Upper lobe of left lung (tissue), 6 donors: Measurements from ENCODE around the gene ATP12A. TPM values are rescaled to one million over a fixed set of nuclear protein-coding genes. Genes with fewer than 3 reads are reported as not detected.

Experiments
- ATAC-seq, 2 donors: fragments of 200-7000 bp; cut with Tn5 transposase; one replicate each; pipeline ENCODE4 v1.9.1; 2022; ENCODE audit warnings: mild to moderate bottlenecking in 2 of 2, moderate library complexity in 2 of 2; ENCODE audit not compliant: low FRiP score in 2 of 2
- DNase-seq, 2 donors: peaks; one replicate each; pipeline ENCODE4 v3.0.0-alpha.2; 2019 to 2020
- H3K27ac ChIP-seq, 4 donors: fragments of 200-600 bp; sonication (generic); one replicate each; pipeline ENCODE4 v1.5.1; 2016 to 2019
- H3K27me3 ChIP-seq, 4 donors: fragments of 200-600 bp; sonication (generic); one replicate each; pipeline ENCODE4 v1.5.1; 2017 to 2019
- H3K36me3 ChIP-seq, 4 donors: fragments of 200-600 bp; sonication (generic); one replicate each; pipeline ENCODE4 v1.5.1; 2016 to 2019
- H3K4me1 ChIP-seq, 4 donors: fragments of 200-600 bp; sonication (generic); one replicate each; pipeline ENCODE4 v1.5.1; 2018 to 2019
- H3K4me3 ChIP-seq, 4 donors: fragments of 200-600 bp; sonication (generic); one replicate each; pipeline ENCODE4 v1.5.1; 2017 to 2019; ENCODE audit warnings: mild to moderate bottlenecking in 2 of 4, moderate library complexity in 1 of 4
- H3K9me3 ChIP-seq, 4 donors: fragments of 200-600 bp; sonication (generic); one replicate each; pipeline ENCODE4 v1.5.1; 2018 to 2019
- CTCF ChIP-seq, 6 experiments: fragments of 450-650 bp in 4 of 6; fragments of 200-600 bp in 2 of 6; sonication (generic) in 2 of 6; IDR thresholded peaks; one replicate each; pipeline ENCODE4 v1.5.1; 2016 to 2019; ENCODE audit warnings: antibody characterized with exemption in 6 of 6
- EP300 ChIP-seq, 4 donors: sonication (generic); formaldehyde crosslinking; IDR thresholded peaks; one replicate each; pipeline ENCODE4 v1.5.1; 2017; ENCODE audit warnings: antibody characterized with exemption in 4 of 4, control low read depth in 2 of 4
- POLR2A ChIP-seq, 4 donors: fragments of 450-650 bp; IDR thresholded peaks; one replicate each; pipeline ENCODE4 v1.5.1; 2016 to 2017; ENCODE audit warnings: antibody characterized with exemption in 4 of 4, mild to moderate bottlenecking in 2 of 4
- POLR2AphosphoS5 ChIP-seq, 2 donors: sonication (generic); formaldehyde crosslinking; IDR thresholded peaks; one replicate each; pipeline ENCODE4 v1.5.1; 2017; ENCODE audit warnings: antibody characterized with exemption in 2 of 2
- WGBS, 2 donors: methylation state at CpG; one replicate each; pipeline ENCODE4 v1.1.5; 2017 to 2018; 5-methylcytosine and 5-hydroxymethylcytosine counted together
- total RNA-seq, 6 donors: library from RNA; depleted of rRNA in 4 of 6; stranded (reverse); fragments of >200 nt in 4 of 6; gene quantifications; one replicate each; pipeline versions ENCODE4 v1.1.0 to v1.2.1, GENCODE V29; 2016 to 2021
- donor health status: DM: no; HTN: no; CAD: no; lungs with moderate emphysema.
- donor health status: DM: no; HTN: yes; CAD: no; lungs with severe emphysema.

Gene ATP12A
- total RNA-seq, 6 donors from 2014 or later = 0.22 to 10.0 (median 0.34) TPM; not detected in 1

GRCh38 chr13:24693862-24694471 is 13.8 kb downstream of the ATP12A start:
- H3K9me3 ChIP-seq = no peaks in the 10 kb centered on the region
- H3K36me3 ChIP-seq = no peaks in the 10 kb centered on the region
- DNase-seq (peak in 1 of 2 donors; percentile 51), ATAC-seq (peak in 1 of 2 donors; percentile 49)
- no peak overlapping the region for H3K27ac ChIP-seq
- no peak for TF ChIP-seq POLR2A (IDR thresholded peaks at IDR 0.05)
- peak; percentile 31 to 69 (median 58) for TF ChIP-seq CTCF (IDR thresholded peaks at IDR 0.05)
- H3K4me1 ChIP-seq = no peaks in the 10 kb centered on the region
- 25 to 28% methylated on average over 17 of the region's 17 CpGs for WGBS, 2 donors
- H3K4me3 ChIP-seq = no peak overlapping the region
- no peaks in the 10 kb centered on the region for H3K27me3 ChIP-seq

- WGBS, 2 donors = 79 to 84% methylated on average over 8 to 12 of the region's 12 CpGs
- Histone ChIP-seq H3K27me3 (no peaks in the 10 kb centered on the region), H3K4me1 (no peaks in the 10 kb centered on the region), H3K27ac (no peak overlapping the region), H3K36me3 (no peaks in the 10 kb centered on the region), H3K9me3 (no peaks in the 10 kb centered on the region), H3K4me3 (no peak overlapping the region)
- no peak for DNase-seq
- no peak for TF ChIP-seq EP300 (IDR thresholded peaks at IDR 0.05)
- no peak for TF ChIP-seq POLR2AphosphoS5 (IDR thresholded peaks at IDR 0.05)
- TF ChIP-seq CTCF (IDR thresholded peaks at IDR 0.05) = no peak
- no peak for TF ChIP-seq POLR2A (IDR thresholded peaks at IDR 0.05)
- no peak for ATAC-seq
These were observed 14.7 kb downstream of the ATP12A start for GRCh38 chr13:24694907-24695306.

DNA sequence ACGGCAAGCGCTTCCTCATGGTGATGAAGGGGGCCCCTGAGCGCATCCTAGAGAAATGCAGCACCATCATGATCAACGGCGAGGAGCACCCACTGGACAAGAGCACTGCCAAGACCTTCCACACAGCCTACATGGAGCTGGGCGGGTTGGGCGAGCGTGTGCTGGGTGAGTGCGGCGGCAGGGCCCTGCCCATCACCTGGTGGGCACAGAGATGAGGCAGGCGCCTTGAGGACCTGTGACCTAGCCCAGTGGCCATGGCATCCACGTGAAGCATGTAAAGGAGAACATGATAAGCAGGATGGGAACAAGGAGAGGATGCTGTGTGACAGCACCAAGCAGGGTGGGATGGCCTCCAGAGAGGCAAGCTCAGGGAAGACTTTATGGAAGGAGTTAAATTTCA is 18.5 kb downstream of the ATP12A start:
- Histone ChIP-seq H3K27me3 (no peaks in the 10 kb centered on the region), H3K4me3 (no peak overlapping the region), H3K4me1 (no peaks in the 10 kb centered on the region), H3K27ac (no peak overlapping the region), H3K36me3 (no peaks in the 10 kb centered on the region), H3K9me3 (no peaks in the 10 kb centered on the region)
- no peak for TF ChIP-seq EP300 (IDR thresholded peaks at IDR 0.05)
- TF ChIP-seq CTCF (IDR thresholded peaks at IDR 0.05) = no peak
- TF ChIP-seq POLR2A (IDR thresholded peaks at IDR 0.05) = no peak
- TF ChIP-seq POLR2AphosphoS5 (IDR thresholded peaks at IDR 0.05) = no peak
- WGBS, 2 donors = 92 to 96% methylated on average over 12 of the region's 12 CpGs
- peak in 1 of 2 donors; percentile 15 for ATAC-seq
- DNase-seq = peak in 1 of 2 donors; percentile 45

GRCh38 chr13:24699541-24699940 is 19.3 kb downstream of the ATP12A start:
- H3K4me3 ChIP-seq = no peak overlapping the region
- WGBS, 2 donors = 75 to 86% methylated on average over 5 of the region's 5 CpGs
- TF ChIP-seq EP300 (IDR thresholded peaks at IDR 0.05) = no peak
- TF ChIP-seq POLR2AphosphoS5 (IDR thresholded peaks at IDR 0.05) = no peak

GRCh38 chr13:24700539-24700938 is 20.3 kb downstream of the ATP12A start:
- TF ChIP-seq EP300 (IDR thresholded peaks at IDR 0.05) = no peak
- TF ChIP-seq POLR2AphosphoS5 (IDR thresholded peaks at IDR 0.05) = no peak
- TF ChIP-seq POLR2A (IDR thresholded peaks at IDR 0.05) = no peak
- TF ChIP-seq CTCF (IDR thresholded peaks at IDR 0.05) = no peak
- 89% methylated on average over 8 of the region's 8 CpGs for WGBS, 2 donors
- DNase-seq (no peak), ATAC-seq (no peak)
- H3K9me3 ChIP-seq = no peaks in the 10 kb centered on the region
- no peaks in the 10 kb centered on the region for H3K4me1 ChIP-seq
- no peak overlapping the region for H3K27ac ChIP-seq
- no peaks in the 10 kb centered on the region for H3K36me3 ChIP-seq
- no peaks in the 10 kb centered on the region for H3K27me3 ChIP-seq
- H3K4me3 ChIP-seq = no peak overlapping the region

More at GRCh38 chr13:24699541-24699940, 19.3 kb downstream of the ATP12A start:
- Histone ChIP-seq H3K9me3 (no peaks in the 10 kb centered on the region), H3K36me3 (no peaks in the 10 kb centered on the region), H3K27ac (no peak overlapping the region), H3K27me3 (no peaks in the 10 kb centered on the region), H3K4me1 (no peaks in the 10 kb centered on the region)
- DNase-seq = no peak
- ATAC-seq = no peak
